HFF-Myc (cell line): ENCODE data around the gene CAMTA1.

Source experiments
- DNase-seq: peaks from one replicate; pipeline ENCODE4 v3.0.0-alpha.2; 2011; ENCODE audit warnings: low read depth; ENCODE audit errors: extremely low read depth
- H3K4me3 ChIP-seq: replicated peaks from 2 replicates; pipeline ENCODE4 v1.5.1; 2011; ENCODE audit warnings: low read depth, mild to moderate bottlenecking, control low read depth, low read length
- CTCF ChIP-seq: IDR thresholded peaks from 2 replicates; pipeline ENCODE4 v1.5.1; 2012; ENCODE audit warnings: mild to moderate bottlenecking, low read depth, low read length, control low read depth; ENCODE audit errors: missing control alignments

Gene CAMTA1

GRCh38 chr1:7613106-7613850, 828.0 kb downstream of the CAMTA1 start:
- TF ChIP-seq CTCF: no peak
- DNase-seq: no peak
- H3K4me3 ChIP-seq: no peak overlapping the region

- no peak overlapping the region for H3K4me3 ChIP-seq
- no peak for DNase-seq
- no peak for TF ChIP-seq CTCF
Measured at GRCh38 chr1:7613851-7614205, 828.6 kb downstream of the CAMTA1 start.

- TF ChIP-seq CTCF: no peak
- no peak overlapping the region for H3K4me3 ChIP-seq
- DNase-seq: no peak
Measured at GRCh38 chr1:7614576-7615074, 829.4 kb downstream of the CAMTA1 start.

- TF ChIP-seq CTCF: no peak
- no peak for DNase-seq
Measured at GRCh38 chr1:7615138-7615537, 829.9 kb downstream of the CAMTA1 start.

GRCh38 chr1:7616076-7616832, 831.0 kb downstream of the CAMTA1 start:
- H3K4me3 ChIP-seq: no peak overlapping the region
- no peak for DNase-seq
- no peak for TF ChIP-seq CTCF

More at GRCh38 chr1:7615138-7615537, 829.9 kb downstream of the CAMTA1 start:
- H3K4me3 ChIP-seq: no peak overlapping the region

- no peak overlapping the region for H3K4me3 ChIP-seq
- DNase-seq: no peak
- TF ChIP-seq CTCF: no peak
Measured at GRCh38 chr1:7616953-7617352, 831.7 kb downstream of the CAMTA1 start.
